Activated CD8-positive, alpha-beta T cell treated with anti-CD3 and anti-CD28 coated beads, Interleukin-2, amount 10 ng/mL, durations not matched to agents 7 days and 5 days (primary cell): ENCODE results near the gene FRMD4B. TPM values are rescaled to one million over a fixed set of nuclear protein-coding genes. Genes with fewer than 3 reads are reported as not detected.

ENCODE experiments used
- ATAC-seq: fragments of 150-1000 bp; cut with Tn5 transposase; one replicate; pipeline ENCODE4 v1.10.0; 2021; ENCODE audit warnings: moderate library complexity
- CTCF ChIA-PET: fragments of 350-600 bp; sonication (Branson Sonifier 250); formaldehyde crosslinking; loops from one replicate; lab custom pipeline; 2021; ENCODE audit warnings: antibody characterized with exemption; lab: Charles Lee
- POLR2A ChIA-PET: fragments of 350-600 bp; sonication (Branson Sonifier 250); formaldehyde crosslinking; loops from one replicate; lab custom pipeline; 2021; ENCODE audit warnings: antibody characterized with exemption; lab: Charles Lee
- DNase-seq: peaks from one replicate; pipeline ENCODE4 v3.0.0-alpha.2; 2020
- H3K27ac Mint-ChIP-seq: one replicate; pipeline ENCODE4 v1.8.0; 2021; ENCODE audit warnings: mild to moderate bottlenecking, mixed read lengths
- H3K27me3 Mint-ChIP-seq: one replicate; pipeline ENCODE4 v1.8.0; 2021; ENCODE audit warnings: low read depth, mixed read lengths
- H3K36me3 Mint-ChIP-seq: one replicate; pipeline ENCODE4 v1.8.0; 2021; ENCODE audit warnings: low read depth, mixed read lengths
- H3K4me1 Mint-ChIP-seq: one replicate; pipeline ENCODE4 v1.8.0; 2021; ENCODE audit warnings: low read depth, mixed read lengths
- H3K4me3 Mint-ChIP-seq: one replicate; pipeline ENCODE4 v1.8.0; 2021; ENCODE audit warnings: mild to moderate bottlenecking, mixed read lengths
- H3K9me3 Mint-ChIP-seq: one replicate; pipeline ENCODE4 v1.8.0; 2022; ENCODE audit warnings: mixed read lengths; ENCODE audit not compliant: insufficient read depth
- total RNA-seq, 2 experiments: library from RNA; stranded (reverse); gene quantifications; one replicate each; pipeline ENCODE4 v1.2.3, GENCODE V29; 2021

FRMD4B gene
- total RNA-seq, 2 experiments from 2014 or later, result 7.7 to 8.2 TPM

DNA sequence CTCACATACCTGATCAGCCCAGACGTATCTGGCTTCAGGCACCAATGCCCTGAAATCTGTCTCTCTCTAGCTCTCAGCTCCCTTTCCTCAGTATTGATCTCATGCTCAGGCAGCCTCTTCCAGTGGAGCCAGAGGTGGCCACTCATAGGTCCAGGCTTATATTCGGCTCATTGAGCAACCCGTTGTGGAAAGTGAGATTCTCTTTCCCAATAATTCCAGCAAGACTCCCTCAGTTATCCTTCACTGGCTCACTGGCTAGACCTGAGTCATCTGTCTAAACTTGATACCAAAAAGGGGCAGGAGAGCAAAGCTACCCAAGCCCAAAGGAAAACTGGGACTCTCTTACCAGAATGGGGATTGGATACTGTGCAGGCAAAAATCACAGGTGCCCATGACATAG is 33.4 kb upstream of the FRMD4B start:
- CTCF ChIA-PET, result no interaction called here
- Mint-ChIP-seq H3K36me3 (no peaks in the 10 kb centered on the region), H3K9me3 (no peaks in the 10 kb centered on the region), H3K27me3 (peaks cover 2% of the 10 kb centered on the region), H3K27ac (no peak overlapping the region), H3K4me3 (no peak overlapping the region), H3K4me1 (no peaks in the 10 kb centered on the region)
- DNase-seq (no peak), ATAC-seq (no peak)
- POLR2A ChIA-PET, result no interaction called here

DNA sequence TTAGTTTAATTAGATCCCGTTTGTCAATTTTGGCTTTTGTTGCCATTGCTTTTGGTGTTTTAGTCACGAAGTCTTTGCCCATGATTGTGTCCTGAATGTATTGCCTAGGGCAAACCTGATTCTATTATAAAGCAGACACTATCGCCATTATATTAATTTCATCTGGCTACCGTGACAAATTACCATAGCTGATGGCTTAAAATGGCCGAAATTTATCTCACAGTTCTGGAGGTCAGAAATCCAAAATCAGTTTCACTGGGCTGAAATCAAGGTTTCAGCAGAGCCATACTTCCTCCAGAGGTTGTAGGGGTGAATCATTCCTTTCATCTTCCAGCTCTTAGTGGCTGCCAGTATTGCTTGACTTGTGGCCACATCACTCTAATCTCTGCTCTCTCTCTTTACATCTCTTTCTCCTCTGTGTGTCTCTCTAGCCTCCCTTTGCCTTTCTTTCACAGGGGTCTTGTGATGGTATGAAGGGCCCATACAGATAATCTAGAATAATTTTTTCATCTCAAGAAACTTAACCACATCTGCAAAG is 31.7 kb upstream of the FRMD4B start:
- Mint-ChIP-seq H3K4me3 (no peak overlapping the region), H3K36me3 (no peaks in the 10 kb centered on the region), H3K27ac (no peak overlapping the region), H3K27me3 (peaks cover 7% of the 10 kb centered on the region), H3K9me3 (no peaks in the 10 kb centered on the region), H3K4me1 (no peaks in the 10 kb centered on the region)
- ATAC-seq (no peak), DNase-seq (no peak)
- ChIA-PET CTCF (interaction anchor here (1.1 kb wide), 1 partner anchor 41 kb away, joined by 6 read pairs; no protein-coding TSS in a partner anchor), POLR2A (no interaction called here)

GRCh38 chr3:69413551-69414207 is 27.8 kb upstream of the FRMD4B start:
- Mint-ChIP-seq H3K27ac (no peak overlapping the region), H3K36me3 (no peaks in the 10 kb centered on the region)
- CTCF ChIA-PET, result interaction anchor here (1.4 kb wide), 1 partner anchor 26 kb away, joined by 4 read pairs; no protein-coding TSS in a partner anchor

GRCh38 chr3:69411346-69411745 is 25.5 kb upstream of the FRMD4B start:
- H3K27me3 Mint-ChIP-seq, result peaks cover 11% of the 10 kb centered on the region
- ChIA-PET CTCF (interaction anchor here (0.9 to 4.5 kb wide), 6 partner anchors 12 to 250 kb away, joined by 3 to 36 read pairs (median 11); partner anchors contain the start of gene FRMD4B), POLR2A (no interaction called here)
- H3K4me3 Mint-ChIP-seq, result no peak overlapping the region
- no peaks in the 10 kb centered on the region for H3K9me3 Mint-ChIP-seq
- no peak overlapping the region for H3K27ac Mint-ChIP-seq
- DNase-seq, result no peak
- peaks cover 3% of the 10 kb centered on the region for H3K4me1 Mint-ChIP-seq
- ATAC-seq, result no peak
- H3K36me3 Mint-ChIP-seq, result no peaks in the 10 kb centered on the region

More at GRCh38 chr3:69413551-69414207, 27.8 kb upstream of the FRMD4B start:
- ATAC-seq (no peak), DNase-seq (no peak)
- peaks cover 11% of the 10 kb centered on the region for H3K27me3 Mint-ChIP-seq
- H3K9me3 Mint-ChIP-seq, result no peaks in the 10 kb centered on the region
- H3K4me1 Mint-ChIP-seq, result peaks cover 3% of the 10 kb centered on the region
- POLR2A ChIA-PET, result no interaction called here
- no peak overlapping the region for H3K4me3 Mint-ChIP-seq

- no peak overlapping the region for H3K27ac Mint-ChIP-seq
- ATAC-seq (peak; percentile 94), DNase-seq (peak; percentile 81)
- H3K4me1 Mint-ChIP-seq, result peaks cover 3% of the 10 kb centered on the region
- H3K9me3 Mint-ChIP-seq, result no peaks in the 10 kb centered on the region
- H3K27me3 Mint-ChIP-seq, result peaks cover 12% of the 10 kb centered on the region
- no peaks in the 10 kb centered on the region for H3K36me3 Mint-ChIP-seq
- no peak overlapping the region for H3K4me3 Mint-ChIP-seq
- POLR2A ChIA-PET, result no interaction called here
- CTCF ChIA-PET, result interaction anchor here (0.8 to 4.5 kb wide), 25 partner anchors 11 to 290 kb away, joined by 3 to 59 read pairs (median 6); partner anchors contain the start of gene FRMD4B
These were observed 24.4 kb upstream of the FRMD4B start for GRCh38 chr3:69410301-69410700.

DNA sequence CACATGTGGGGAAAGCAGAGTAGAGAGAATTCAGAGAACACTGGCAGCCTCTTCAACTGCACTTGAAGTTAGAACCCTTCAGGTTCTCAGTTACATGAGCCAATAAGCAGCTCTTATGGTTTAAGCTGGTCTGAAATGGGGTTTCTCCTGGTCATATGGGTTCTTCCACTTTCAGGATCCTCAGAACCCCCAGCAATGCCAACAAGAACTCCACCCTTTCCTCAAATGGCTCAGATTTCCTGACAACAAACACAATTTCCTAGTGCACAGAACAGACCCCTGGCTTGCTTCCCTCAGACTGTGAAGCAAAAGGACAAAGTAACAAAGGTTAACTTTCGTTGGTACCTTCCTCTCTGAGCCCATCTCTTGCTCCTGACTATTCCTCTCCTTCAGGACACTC is 23.9 kb upstream of the FRMD4B start:
- ATAC-seq (no peak), DNase-seq (no peak)
- H3K9me3 Mint-ChIP-seq, result no peaks in the 10 kb centered on the region
- H3K27me3 Mint-ChIP-seq, result peaks cover 15% of the 10 kb centered on the region
- ChIA-PET POLR2A (no interaction called here), CTCF (interaction anchor here (0.8 to 4.5 kb wide), 27 partner anchors 11 to 289 kb away, joined by 3 to 59 read pairs (median 5); partner anchors contain the start of gene FRMD4B)
- peaks cover 3% of the 10 kb centered on the region for H3K4me1 Mint-ChIP-seq
- no peaks in the 10 kb centered on the region for H3K36me3 Mint-ChIP-seq
- H3K4me3 Mint-ChIP-seq, result no peak overlapping the region
- no peak overlapping the region for H3K27ac Mint-ChIP-seq

DNA sequence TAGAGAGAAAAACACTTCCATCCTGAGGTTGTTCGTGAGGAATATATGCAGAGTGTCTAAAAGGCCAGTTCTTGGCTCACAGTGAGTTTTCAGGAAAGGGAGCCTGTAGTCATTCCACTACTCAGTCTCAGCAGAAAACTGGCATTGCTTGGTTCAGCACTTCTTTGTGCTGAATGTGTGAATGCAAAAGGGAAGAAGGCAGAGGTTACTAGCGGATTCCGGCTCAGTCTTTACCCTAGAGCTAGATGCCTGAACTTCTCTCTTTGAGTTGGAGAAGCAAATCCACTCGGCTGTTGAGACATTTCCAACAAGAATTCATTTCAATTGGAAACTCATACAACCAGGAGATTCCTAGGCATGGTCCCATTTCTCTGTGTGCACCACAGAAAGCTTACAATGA is 23.1 kb upstream of the FRMD4B start:
- ChIA-PET CTCF (interaction anchor here (1.1 to 4.5 kb wide), 14 partner anchors 15 to 288 kb away, joined by 3 to 59 read pairs (median 7); no protein-coding TSS in a partner anchor), POLR2A (no interaction called here)
- H3K36me3 Mint-ChIP-seq, result no peaks in the 10 kb centered on the region
- H3K4me1 Mint-ChIP-seq, result peaks cover 3% of the 10 kb centered on the region
- H3K4me3 Mint-ChIP-seq, result no peak overlapping the region
- ATAC-seq (no peak), DNase-seq (no peak)
- H3K27me3 Mint-ChIP-seq, result peaks cover 16% of the 10 kb centered on the region
- H3K27ac Mint-ChIP-seq, result no peak overlapping the region
- no peaks in the 10 kb centered on the region for H3K9me3 Mint-ChIP-seq

DNA sequence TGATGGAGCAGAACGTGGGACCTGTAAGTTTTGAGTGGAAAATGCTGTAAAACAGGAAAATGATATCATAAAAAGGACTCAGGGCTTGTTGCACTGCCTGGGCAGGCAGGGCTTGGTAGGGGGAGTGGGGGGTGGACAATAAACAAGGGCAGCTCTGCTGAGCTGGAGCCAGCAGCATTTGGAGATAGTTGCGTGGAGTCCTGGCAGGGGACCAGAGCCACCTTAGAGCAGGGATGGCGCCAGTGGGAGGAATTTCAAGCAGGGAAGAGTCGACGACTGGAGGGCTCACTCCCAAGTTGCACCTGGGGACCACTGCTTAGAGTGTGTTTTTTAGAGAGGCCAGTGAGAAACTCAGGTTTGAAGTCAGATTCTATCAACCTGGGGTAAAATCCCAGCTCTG is 22.7 kb upstream of the FRMD4B start:
- Mint-ChIP-seq H3K27me3 (peaks cover 14% of the 10 kb centered on the region), H3K9me3 (no peaks in the 10 kb centered on the region), H3K4me1 (peaks cover 3% of the 10 kb centered on the region), H3K36me3 (no peaks in the 10 kb centered on the region), H3K4me3 (no peak overlapping the region), H3K27ac (no peak overlapping the region)
- ChIA-PET POLR2A (no interaction called here), CTCF (interaction anchor here (1.1 to 4.5 kb wide), 6 partner anchors 15 to 247 kb away, joined by 3 to 59 read pairs (median 16); no protein-coding TSS in a partner anchor)
- no peak for ATAC-seq
- no peak for DNase-seq

DNA sequence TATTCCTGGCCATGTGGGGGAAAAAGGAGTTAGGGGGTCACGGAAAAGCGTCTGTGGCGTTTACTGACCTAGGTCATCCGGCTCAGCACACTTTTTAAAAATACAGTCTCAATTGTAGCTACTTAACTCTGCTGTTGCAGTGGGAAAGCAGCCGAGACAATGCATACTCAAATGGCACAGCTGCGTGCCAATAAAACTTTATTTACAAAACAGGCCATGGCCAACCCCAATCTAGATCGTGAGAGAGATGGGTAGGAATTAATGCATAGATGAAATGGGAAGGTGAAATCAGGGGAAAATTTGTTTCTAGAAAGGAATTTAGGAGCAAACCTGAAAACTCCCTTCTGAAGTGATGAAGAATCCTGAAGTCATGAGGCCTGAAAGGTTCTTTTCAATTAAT is 22.0 kb upstream of the FRMD4B start:
- Mint-ChIP-seq H3K4me3 (no peak overlapping the region), H3K9me3 (no peaks in the 10 kb centered on the region), H3K36me3 (no peaks in the 10 kb centered on the region), H3K27ac (no peak overlapping the region), H3K4me1 (peaks cover 3% of the 10 kb centered on the region), H3K27me3 (peaks cover 11% of the 10 kb centered on the region)
- ChIA-PET CTCF (interaction anchor here (1.2 to 3.9 kb wide), 3 partner anchors 19 to 97 kb away, joined by 3 to 59 read pairs (median 16); no protein-coding TSS in a partner anchor), POLR2A (no interaction called here)
- DNase-seq (no peak), ATAC-seq (no peak)

GRCh38 chr3:69406163-69406562 is 20.3 kb upstream of the FRMD4B start:
- CTCF ChIA-PET, result interaction anchor here (0.7 to 1.0 kb wide), 2 partner anchors 16 to 285 kb away, joined by 3 read pairs; no protein-coding TSS in a partner anchor
- DNase-seq (no peak), ATAC-seq (no peak)
- POLR2A ChIA-PET, result no interaction called here
- Mint-ChIP-seq H3K9me3 (no peaks in the 10 kb centered on the region), H3K36me3 (no peaks in the 10 kb centered on the region), H3K27me3 (peaks cover 11% of the 10 kb centered on the region), H3K4me1 (peaks cover 3% of the 10 kb centered on the region), H3K27ac (no peak overlapping the region), H3K4me3 (no peak overlapping the region)

- Mint-ChIP-seq H3K4me1 (peaks cover under 1% of the 10 kb centered on the region), H3K4me3 (no peak overlapping the region), H3K36me3 (no peaks in the 10 kb centered on the region), H3K27ac (no peak overlapping the region), H3K9me3 (no peaks in the 10 kb centered on the region), H3K27me3 (peaks cover 9% of the 10 kb centered on the region)
- ATAC-seq (no peak), DNase-seq (no peak)
- POLR2A ChIA-PET, result no interaction called here
- CTCF ChIA-PET, result interaction anchor here (2.6 kb wide), 1 partner anchor 244 kb away, joined by 9 read pairs; no protein-coding TSS in a partner anchor
These were observed 19.2 kb upstream of the FRMD4B start for GRCh38 chr3:69405067-69405466.

DNA sequence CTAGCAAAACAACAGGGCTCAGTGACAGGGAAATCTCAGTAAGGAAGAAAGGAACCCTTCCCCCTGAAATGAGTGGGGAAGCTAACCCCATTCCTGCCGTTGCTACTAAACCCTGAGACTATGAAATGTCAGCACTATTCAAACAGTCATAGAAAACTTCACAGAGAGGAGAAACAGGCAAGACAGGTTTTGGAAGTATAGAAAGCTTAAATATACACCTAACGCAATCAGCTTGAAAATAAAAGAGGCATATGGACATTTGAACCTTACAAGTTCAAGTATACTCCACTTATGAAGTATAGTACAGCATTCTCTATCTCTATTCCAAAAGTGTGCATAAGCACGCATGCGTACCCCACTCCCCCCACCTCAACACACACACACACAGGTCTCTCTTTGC is 17.6 kb upstream of the FRMD4B start:
- CTCF ChIA-PET, result interaction anchor here (0.7 to 2.6 kb wide), 3 partner anchors 77 to 242 kb away, joined by 3 to 9 read pairs (median 4); no protein-coding TSS in a partner anchor
- H3K9me3 Mint-ChIP-seq, result no peaks in the 10 kb centered on the region
- DNase-seq (no peak), ATAC-seq (no peak)
- POLR2A ChIA-PET, result no interaction called here
- H3K27ac Mint-ChIP-seq, result no peak overlapping the region
- no peaks in the 10 kb centered on the region for H3K4me1 Mint-ChIP-seq
- H3K27me3 Mint-ChIP-seq, result peaks cover 18% of the 10 kb centered on the region
- H3K36me3 Mint-ChIP-seq, result no peaks in the 10 kb centered on the region
- no peak overlapping the region for H3K4me3 Mint-ChIP-seq
